ENCODE results near the gene PLOD2. TPM values are rescaled to one million over a fixed set of nuclear protein-coding genes. Genes with fewer than 3 reads are reported as not detected.

PLOD2 gene
- total and polyA plus RNA-seq, 2 of the 8 experiments (the other 6 are each of a cell fraction or from before 2014, with no cell fraction given), result 4.0 to 28.7 TPM

- Histone ChIP-seq H3K36me3 (ENCODE audit: control insufficient read depth in 2 of 4, insufficient read depth in 4 of 4, low read length in 3 of 4) (no peaks in the 10 kb centered on the region), H3K79me2 (ENCODE audit: control insufficient read depth in 1 of 2, insufficient read depth in 2 of 2, low read length in 2 of 2) (peaks cover 0 to 8% of the 10 kb centered on the region in 2 experiments; a peak in 2 of 4 replicates), H3K23me2 (ENCODE audit: low read depth, low read length) (peaks cover 11% of the 10 kb centered on the region), H2AK5ac (ENCODE audit: low read depth, low read length) (no peak overlapping the region), H2BK5ac (ENCODE audit: low read depth, low read length) (no peak overlapping the region), H2BK20ac (ENCODE audit: low read length) (no peak overlapping the region), H2BK12ac (ENCODE audit: low read depth, low read length) (no peak overlapping the region), H3K9me3 (ENCODE audit: insufficient read depth in 2 of 2, low read depth in 1 of 2, low read length in 1 of 2) (no peaks in the 10 kb centered on the region), H2BK15ac (ENCODE audit: low read length) (no peak overlapping the region), H3K23ac (ENCODE audit: insufficient read length) (no peak overlapping the region), H3K56ac (replicated peaks; ENCODE audit: insufficient read length, low read depth, low read length) (no peak overlapping the region), H3K18ac (ENCODE audit: extremely low read depth, low read length) (no peak overlapping the region), H3K4ac (replicated peaks; ENCODE audit: insufficient read length, low read depth, low read length) (no peak overlapping the region), H4K5ac (ENCODE audit: insufficient read length, low read depth, low read length) (no peak overlapping the region), H2BK120ac (replicated peaks; ENCODE audit: low read depth, low read length) (no peak overlapping the region), H4K20me1 (replicated peaks in 1 of 2; ENCODE audit: control insufficient read depth in 1 of 2, insufficient read depth in 2 of 2, low read length in 2 of 2) (no peaks in the 10 kb centered on the region), H3K14ac (ENCODE audit: insufficient read length) (no peak overlapping the region), H4K91ac (replicated peaks; ENCODE audit: insufficient read length, low read length) (no peak overlapping the region), H3K4me2 (ENCODE audit: insufficient read depth in 1 of 2, low read depth in 2 of 2, low read length in 2 of 2) (no peak overlapping the region), H4K8ac (ENCODE audit: extremely low read depth, insufficient read depth, low read length) (no peak overlapping the region), H3K4me3 (ENCODE audit: extremely low read depth in 1 of 4, insufficient read depth in 2 of 4, low read depth in 3 of 4, low read length in 4 of 4) (no peak overlapping the region), H2AFZ (ENCODE audit: low read length) (no peak overlapping the region), H3K27me3 (replicated peaks in 1 of 4; ENCODE audit: control insufficient read depth in 3 of 4, extremely low read depth in 1 of 4, insufficient read depth in 3 of 4, low read length in 3 of 4) (peaks cover 0 to 6% (median 1%) of the 10 kb centered on the region in 4 experiments; a peak in 3 of 7 replicates), H3K9ac (replicated peaks in 1 of 4; ENCODE audit: extremely low read depth in 1 of 4, low read depth in 3 of 4, low read length in 3 of 4) (no peak overlapping the region), H3K4me1 (replicated peaks in 1 of 4; ENCODE audit: control insufficient read depth in 3 of 4, insufficient read depth in 4 of 4, low read length in 3 of 4) (peaks cover 0 to 4% (median 1%) of the 10 kb centered on the region in 4 experiments; a peak in 3 of 7 replicates), H3K27ac (ENCODE audit: low read depth, low read length) (no peak overlapping the region), H3K79me1 (ENCODE audit: low read depth, low read length) (no peaks in the 10 kb centered on the region)
- ChIA-PET CTCF (ENCODE audit: partially characterized antibody) (interaction anchor here (0.9 to 1.5 kb wide), 2 partner anchors 13 to 26 kb away, joined by 4 to 6 read pairs; no protein-coding TSS in a partner anchor), POLR2A (ENCODE audit: partially characterized antibody) (no interaction called here)
- no peak for DNase-seq (ENCODE audit: low read depth in 1 of 2, low spot score in 2 of 2)
- no peak for TF ChIP-seq CTCF (IDR thresholded peaks at IDR 0.05; ENCODE audit: control extremely low read depth in 1 of 3, insufficient read depth in 1 of 3, low read depth in 1 of 3, low read length in 3 of 3)
- FAIRE-seq, result no peak
Observed at GRCh38 chr3:146164071-146164470, 3.1 kb upstream of the PLOD2 start.

Measured in H1 (cell line).